HG02678 (cell line): Measurements from ENCODE around the gene CYSTM1.
"Not testable (repeated sequence)": the region's sequence is repeated elsewhere in the genome, so short reads cannot be mapped to it uniquely, and the experiment has no call there.

ENCODE experiments used
- ATAC-seq: cut with Tn5 transposase; IDR thresholded peaks from one replicate; pipeline ENCODE4 v1.9.1; 2021; ENCODE audit warnings: mild to moderate bottlenecking, moderate library complexity; ENCODE audit not compliant: unreplicated experiment

The CYSTM1 gene

GRCh38 chr5:140148508-140148907 lies 26.5 kb upstream of the CYSTM1 start:
- no peak for ATAC-seq

GRCh38 chr5:140150201-140150600 lies 24.8 kb upstream of the CYSTM1 start:
- ATAC-seq, result no peak

GRCh38 chr5:140151144-140152021 lies 23.6 kb upstream of the CYSTM1 start:
- no peak for ATAC-seq

- ATAC-seq, result no peak
Measured at GRCh38 chr5:140152022-140152999, 22.7 kb upstream of the CYSTM1 start.

- ATAC-seq, result no peak
Measured at GRCh38 chr5:140153255-140153654, 21.7 kb upstream of the CYSTM1 start.

- no peak for ATAC-seq
Measured at GRCh38 chr5:140153905-140154304, 21.1 kb upstream of the CYSTM1 start.

- not testable (repeated sequence) for ATAC-seq
Measured at GRCh38 chr5:140154710-140155381, 20.1 kb upstream of the CYSTM1 start.

- ATAC-seq, result peak; percentile 94
Measured at GRCh38 chr5:140157032-140157781, 17.8 kb upstream of the CYSTM1 start.

- no peak for ATAC-seq
Measured at GRCh38 chr5:140159014-140159927, 15.7 kb upstream of the CYSTM1 start.

GRCh38 chr5:140162275-140162674 lies 12.7 kb upstream of the CYSTM1 start:
- no peak for ATAC-seq

- no peak for ATAC-seq
Measured at GRCh38 chr5:140162781-140163180, 12.2 kb upstream of the CYSTM1 start.

- ATAC-seq, result no peak
Measured at GRCh38 chr5:140165101-140165922, 9.7 kb upstream of the CYSTM1 start.

- ATAC-seq, result no peak
Measured at GRCh38 chr5:140165923-140166270, 9.1 kb upstream of the CYSTM1 start.

- ATAC-seq, result no peak
Measured at GRCh38 chr5:140166911-140167310, 8.1 kb upstream of the CYSTM1 start.

- no peak for ATAC-seq
Measured at GRCh38 chr5:140168371-140168770, 6.6 kb upstream of the CYSTM1 start.

- no peak for ATAC-seq
Measured at GRCh38 chr5:140169410-140169809, 5.6 kb upstream of the CYSTM1 start.

- no peak for ATAC-seq
Measured at GRCh38 chr5:140172483-140172882, 2.5 kb upstream of the CYSTM1 start.

GRCh38 chr5:140174014-140174413 lies 974 bp upstream of the CYSTM1 start:
- no peak for ATAC-seq
